Measurements from ENCODE around the gene METAP2.
"Not testable (repeated sequence)": the region's sequence is repeated elsewhere in the genome, so short reads cannot be mapped to it uniquely, and the experiment has no call there.

The METAP2 gene

DNA sequence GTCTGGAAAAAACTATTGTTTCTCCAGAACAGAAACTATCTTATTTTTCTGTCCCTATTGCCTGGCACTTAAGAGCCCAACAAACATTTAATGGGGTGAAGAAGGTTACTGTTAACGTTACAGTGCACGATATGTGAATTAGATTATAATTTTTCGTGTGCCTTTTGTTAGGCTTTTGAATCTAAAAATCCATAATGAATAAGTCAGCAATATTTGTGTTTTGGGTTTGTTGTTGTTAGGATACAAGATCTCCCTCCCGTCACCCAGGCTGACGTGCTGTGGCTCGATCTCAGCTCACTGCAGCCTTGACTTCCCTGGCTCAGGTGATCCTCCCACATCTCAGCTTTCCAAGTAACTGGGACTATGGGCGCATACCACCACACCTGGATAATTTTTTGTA lies 7.9 kb downstream of the METAP2 start:
- Mint-ChIP-seq H3K27me3 (no peaks in the 10 kb centered on the region), H3K4me3 (no peak overlapping the region), H3K36me3 (peaks cover 13% of the 10 kb centered on the region), H3K27ac (no peak overlapping the region), H3K9me3 (ENCODE audit: low read depth) (no peaks in the 10 kb centered on the region), H3K4me1 (ENCODE audit: low read depth) (peaks cover 57% of the 10 kb centered on the region)

DNA sequence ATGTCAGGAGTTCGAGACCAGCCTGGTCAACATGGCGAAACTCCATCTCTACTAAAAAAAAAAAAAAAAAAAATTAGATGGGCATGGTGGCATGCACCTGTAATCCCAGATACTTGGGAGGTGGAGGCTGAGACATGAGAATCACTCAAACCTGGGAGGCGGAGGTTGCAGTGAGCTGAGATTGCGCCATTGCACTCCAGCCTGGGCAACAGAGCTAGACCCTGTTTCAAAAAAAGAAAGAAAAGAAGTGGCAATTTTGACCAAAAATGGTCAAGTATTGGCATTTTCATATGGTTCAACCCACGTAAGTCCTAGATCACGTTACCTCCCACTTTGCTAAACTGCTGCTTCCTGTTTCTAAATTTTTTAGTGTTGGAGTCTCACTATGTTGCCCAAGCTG lies 8.6 kb downstream of the METAP2 start:
- H3K4me1 Mint-ChIP-seq (ENCODE audit: low read depth) = peaks cover 54% of the 10 kb centered on the region
- peaks cover 14% of the 10 kb centered on the region for H3K36me3 Mint-ChIP-seq
- H3K27ac Mint-ChIP-seq = peak overlapping the region; percentile 10
- not testable (repeated sequence) for H3K4me3 Mint-ChIP-seq; H3K27me3 Mint-ChIP-seq; H3K9me3 Mint-ChIP-seq (ENCODE audit: low read depth)

DNA sequence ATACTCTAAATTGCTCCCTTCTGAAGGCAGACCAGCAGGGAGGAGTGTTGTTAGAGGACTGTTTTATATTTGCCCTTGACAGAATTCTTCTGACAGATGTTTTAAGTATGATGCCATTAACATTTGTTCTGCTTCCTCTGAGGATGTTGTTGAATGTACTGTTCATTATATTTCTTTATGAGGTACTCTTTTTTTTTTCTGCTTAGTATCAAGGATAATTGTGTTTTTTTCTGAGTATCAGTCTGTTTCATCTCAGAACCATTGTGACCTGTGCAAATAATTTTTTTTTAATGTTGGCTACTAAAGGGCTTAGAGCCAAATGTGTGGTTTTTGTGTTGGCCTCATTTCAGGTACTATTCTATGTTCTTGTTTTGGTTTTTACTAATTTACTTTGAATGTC lies 10.6 kb downstream of the METAP2 start:
- Mint-ChIP-seq H3K4me3 (no peak overlapping the region), H3K36me3 (peaks cover 6% of the 10 kb centered on the region), H3K27me3 (no peaks in the 10 kb centered on the region), H3K9me3 (ENCODE audit: low read depth) (no peaks in the 10 kb centered on the region), H3K27ac (peak overlapping the region; percentile 50), H3K4me1 (ENCODE audit: low read depth) (peaks cover 35% of the 10 kb centered on the region)

DNA sequence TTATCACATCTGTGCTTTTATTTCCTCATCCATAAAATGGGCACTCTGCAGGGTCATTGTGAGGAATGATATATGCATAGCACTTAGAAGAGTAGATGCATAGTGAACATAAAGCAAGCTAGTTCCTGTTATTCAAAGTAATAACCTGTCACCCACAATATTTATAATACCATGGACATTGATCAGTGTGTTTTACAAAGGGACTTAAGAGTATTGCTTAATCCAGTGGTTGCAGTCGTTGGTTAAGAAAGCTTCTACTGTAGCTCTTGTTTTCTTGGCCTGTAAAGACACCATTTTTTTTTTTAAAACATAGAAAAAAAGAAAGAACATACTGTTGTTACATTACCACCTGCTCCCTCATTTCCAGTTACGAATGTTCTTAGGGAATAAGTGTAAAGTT lies 13.1 kb downstream of the METAP2 start:
- Mint-ChIP-seq H3K27me3 (no peaks in the 10 kb centered on the region), H3K27ac (no peak overlapping the region), H3K36me3 (peaks cover 8% of the 10 kb centered on the region), H3K4me1 (ENCODE audit: low read depth) (peaks cover 12% of the 10 kb centered on the region), H3K9me3 (ENCODE audit: low read depth) (no peaks in the 10 kb centered on the region), H3K4me3 (no peak overlapping the region)

DNA sequence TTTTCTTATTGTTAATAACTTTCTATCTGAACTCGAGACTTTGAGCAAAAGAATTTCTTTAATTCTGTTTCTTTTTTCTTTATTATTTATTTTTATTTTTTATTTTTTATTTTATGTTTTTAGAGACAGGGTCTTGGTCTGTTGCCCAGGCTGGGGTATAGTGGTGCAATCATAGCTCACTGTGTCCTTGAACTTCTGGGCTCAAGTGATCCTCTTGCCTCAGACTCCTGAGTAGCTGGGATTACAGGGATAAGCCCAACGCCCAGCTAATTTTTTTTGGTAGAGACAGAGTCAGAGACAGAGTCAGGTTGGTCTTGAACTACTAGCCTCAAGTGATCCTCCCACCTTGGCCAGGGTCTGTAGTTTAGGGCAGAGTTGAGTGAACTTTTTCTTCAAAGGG lies 18.5 kb downstream of the METAP2 start:
- Mint-ChIP-seq H3K9me3 (ENCODE audit: low read depth) (no peaks in the 10 kb centered on the region), H3K4me3 (no peak overlapping the region), H3K36me3 (peaks cover 18% of the 10 kb centered on the region), H3K27me3 (no peaks in the 10 kb centered on the region), H3K4me1 (ENCODE audit: low read depth) (peaks cover 1% of the 10 kb centered on the region), H3K27ac (no peak overlapping the region)

DNA sequence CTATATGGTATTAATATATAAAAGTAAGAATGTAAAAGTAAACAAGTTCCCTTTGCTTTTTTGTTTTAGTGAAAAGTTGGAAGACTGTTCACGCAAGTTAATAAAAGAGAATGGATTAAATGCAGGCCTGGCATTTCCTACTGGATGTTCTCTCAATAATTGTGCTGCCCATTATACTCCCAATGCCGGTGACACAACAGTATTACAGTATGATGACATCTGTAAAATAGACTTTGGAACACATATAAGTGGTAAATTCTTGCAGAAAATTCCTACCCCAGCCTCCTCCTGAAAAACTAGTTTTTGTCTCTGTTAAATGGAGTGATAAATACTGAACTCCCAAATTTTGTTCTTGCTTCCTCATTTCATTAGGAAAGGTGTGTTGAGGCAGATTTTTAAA lies 20.9 kb downstream of the METAP2 start:
- Mint-ChIP-seq H3K27ac (no peak overlapping the region), H3K36me3 (peaks cover 27% of the 10 kb centered on the region), H3K4me3 (no peak overlapping the region), H3K9me3 (ENCODE audit: low read depth) (no peaks in the 10 kb centered on the region), H3K4me1 (ENCODE audit: low read depth) (peaks cover 8% of the 10 kb centered on the region), H3K27me3 (no peaks in the 10 kb centered on the region)

DNA sequence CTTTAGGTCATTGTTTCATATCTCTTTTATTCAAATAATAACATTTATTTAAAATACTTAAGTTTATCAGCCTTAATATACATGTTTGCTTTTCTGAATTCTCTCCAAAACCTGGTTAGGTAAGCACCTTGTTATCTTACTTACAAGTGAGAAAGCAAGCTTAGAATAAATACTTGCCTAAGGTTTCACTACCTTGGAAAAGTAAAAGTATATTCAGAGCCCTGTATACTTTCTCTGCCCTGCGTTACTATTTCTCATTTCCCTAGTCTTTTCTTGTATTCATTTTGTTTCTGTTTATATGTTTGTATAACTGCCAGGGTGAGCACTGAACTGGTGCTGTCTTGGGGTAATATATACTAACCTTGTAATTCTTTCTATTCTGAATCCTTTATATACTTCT lies 21.5 kb downstream of the METAP2 start:
- Mint-ChIP-seq H3K4me1 (ENCODE audit: low read depth) (peaks cover 12% of the 10 kb centered on the region), H3K9me3 (ENCODE audit: low read depth) (no peaks in the 10 kb centered on the region), H3K36me3 (peaks cover 32% of the 10 kb centered on the region), H3K4me3 (no peak overlapping the region), H3K27me3 (no peaks in the 10 kb centered on the region), H3K27ac (no peak overlapping the region)

DNA sequence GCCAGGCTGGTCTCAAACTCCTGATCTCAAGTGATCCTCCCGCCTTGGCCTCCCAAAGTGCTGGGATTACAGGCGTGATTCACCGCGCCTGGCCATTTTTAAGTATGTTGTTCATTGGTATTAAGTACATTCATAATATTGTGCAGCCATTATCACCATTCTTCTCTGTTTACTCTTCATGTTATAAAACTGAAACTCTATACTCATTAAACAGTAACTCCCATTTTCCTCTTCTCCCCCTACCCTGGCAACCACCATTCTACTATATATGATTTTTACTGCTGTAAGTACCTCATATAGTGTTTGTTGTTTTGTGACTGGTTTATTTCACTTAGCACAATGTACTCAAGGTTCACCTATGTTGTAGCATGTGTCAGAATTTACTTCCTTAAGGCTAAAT lies 23.1 kb downstream of the METAP2 start:
- H3K36me3 Mint-ChIP-seq = peaks cover 30% of the 10 kb centered on the region
- no peak overlapping the region for H3K27ac Mint-ChIP-seq
- no peaks in the 10 kb centered on the region for H3K27me3 Mint-ChIP-seq
- peaks cover 12% of the 10 kb centered on the region for H3K4me1 Mint-ChIP-seq (ENCODE audit: low read depth)
- H3K9me3 Mint-ChIP-seq (ENCODE audit: low read depth) = no peaks in the 10 kb centered on the region
- no peak overlapping the region for H3K4me3 Mint-ChIP-seq

DNA sequence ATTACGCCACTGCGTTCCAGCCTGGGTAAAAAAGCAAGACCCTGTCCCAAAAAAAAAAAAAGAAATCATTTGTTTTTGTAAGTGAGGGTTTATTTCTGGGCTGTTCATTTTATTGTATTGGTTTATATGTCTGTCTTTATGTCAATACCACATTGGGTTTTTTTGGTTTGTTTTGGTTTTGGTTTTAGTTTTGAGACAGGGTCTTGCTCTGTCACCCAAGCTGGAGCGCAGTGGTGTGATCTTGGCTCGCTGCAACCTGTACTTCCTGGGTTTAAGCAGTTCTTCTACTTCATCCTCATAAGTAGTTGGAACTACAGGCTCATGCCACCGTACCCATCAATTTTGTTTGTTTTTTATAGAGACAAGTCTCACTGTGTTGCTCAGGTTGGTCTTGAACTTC lies 25.0 kb downstream of the METAP2 start:
- Mint-ChIP-seq H3K4me3 (no peak overlapping the region), H3K36me3 (peaks cover 32% of the 10 kb centered on the region), H3K4me1 (ENCODE audit: low read depth) (peaks cover 22% of the 10 kb centered on the region), H3K9me3 (ENCODE audit: low read depth) (no peaks in the 10 kb centered on the region), H3K27me3 (no peaks in the 10 kb centered on the region), H3K27ac (no peak overlapping the region)

DNA sequence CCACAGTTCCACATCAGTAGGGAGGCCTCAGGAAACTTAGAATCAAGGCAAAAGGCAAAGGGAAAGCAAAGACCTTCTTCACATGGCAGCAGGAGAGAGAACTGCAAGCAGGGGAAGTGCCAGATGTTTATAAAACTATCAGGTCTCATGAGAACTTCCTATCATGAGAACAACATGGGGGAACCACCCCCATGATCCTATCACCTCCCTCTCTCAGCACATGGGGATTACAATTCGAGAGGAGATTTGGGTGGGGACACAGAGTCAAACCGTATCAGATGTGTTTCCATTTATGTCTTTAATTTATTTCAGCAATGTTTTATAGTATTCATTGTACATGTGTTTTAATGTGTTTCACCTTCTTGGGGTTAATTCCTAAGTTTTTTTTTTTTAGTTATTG lies 25.8 kb downstream of the METAP2 start:
- H3K36me3 Mint-ChIP-seq = peaks cover 31% of the 10 kb centered on the region
- H3K9me3 Mint-ChIP-seq (ENCODE audit: low read depth) = no peaks in the 10 kb centered on the region
- no peaks in the 10 kb centered on the region for H3K27me3 Mint-ChIP-seq
- H3K4me1 Mint-ChIP-seq (ENCODE audit: low read depth) = peaks cover 23% of the 10 kb centered on the region
- H3K27ac Mint-ChIP-seq = peak overlapping the region; percentile 19
- no peak overlapping the region for H3K4me3 Mint-ChIP-seq

DNA sequence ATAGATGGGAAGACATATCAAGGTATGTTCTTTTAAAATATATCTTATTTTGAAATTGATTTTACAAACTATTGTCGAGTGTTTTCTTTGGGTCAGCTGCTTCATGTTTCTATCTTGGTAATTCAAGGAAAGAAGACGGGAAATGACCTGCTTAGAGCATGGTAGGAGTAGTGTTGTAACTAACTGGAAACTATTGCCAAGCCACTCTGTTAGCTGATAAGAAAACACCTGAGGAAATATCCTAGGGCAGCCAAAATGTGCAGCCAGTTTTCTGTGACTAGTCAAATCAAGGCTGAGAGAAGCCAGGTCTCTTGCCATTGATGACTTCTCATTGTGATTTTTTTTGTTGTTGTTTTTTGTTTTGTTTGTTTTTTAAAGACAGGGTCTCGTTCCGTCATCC lies 30.2 kb downstream of the METAP2 start:
- Mint-ChIP-seq H3K4me1 (ENCODE audit: low read depth) (peaks cover 22% of the 10 kb centered on the region), H3K4me3 (no peak overlapping the region), H3K27ac (no peak overlapping the region), H3K36me3 (peaks cover 22% of the 10 kb centered on the region), H3K9me3 (ENCODE audit: low read depth) (no peaks in the 10 kb centered on the region), H3K27me3 (no peaks in the 10 kb centered on the region)

DNA sequence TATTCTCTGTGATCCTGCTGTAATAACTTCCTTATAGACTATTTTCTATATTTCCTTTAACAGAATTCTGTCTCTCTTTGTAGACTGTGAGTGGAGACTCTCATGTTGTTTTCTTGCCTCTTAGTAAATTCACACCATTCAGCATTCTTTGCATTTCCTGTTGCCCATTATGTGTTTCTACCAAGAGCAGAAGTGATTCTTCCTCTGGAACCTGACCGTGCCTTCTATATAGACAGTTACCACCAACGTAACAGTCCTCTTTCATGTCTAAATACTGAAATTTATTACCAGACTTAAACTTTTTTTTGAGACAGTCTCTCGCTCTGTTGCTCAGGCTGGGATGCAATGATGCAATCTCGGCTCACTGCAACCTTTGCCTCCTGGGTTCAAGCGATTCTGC lies 31.1 kb downstream of the METAP2 start:
- peak overlapping the region; percentile 64 for H3K27ac Mint-ChIP-seq
- H3K4me3 Mint-ChIP-seq = no peak overlapping the region
- H3K4me1 Mint-ChIP-seq (ENCODE audit: low read depth) = peaks cover 26% of the 10 kb centered on the region
- no peaks in the 10 kb centered on the region for H3K9me3 Mint-ChIP-seq (ENCODE audit: low read depth)
- H3K27me3 Mint-ChIP-seq = no peaks in the 10 kb centered on the region
- peaks cover 15% of the 10 kb centered on the region for H3K36me3 Mint-ChIP-seq

DNA sequence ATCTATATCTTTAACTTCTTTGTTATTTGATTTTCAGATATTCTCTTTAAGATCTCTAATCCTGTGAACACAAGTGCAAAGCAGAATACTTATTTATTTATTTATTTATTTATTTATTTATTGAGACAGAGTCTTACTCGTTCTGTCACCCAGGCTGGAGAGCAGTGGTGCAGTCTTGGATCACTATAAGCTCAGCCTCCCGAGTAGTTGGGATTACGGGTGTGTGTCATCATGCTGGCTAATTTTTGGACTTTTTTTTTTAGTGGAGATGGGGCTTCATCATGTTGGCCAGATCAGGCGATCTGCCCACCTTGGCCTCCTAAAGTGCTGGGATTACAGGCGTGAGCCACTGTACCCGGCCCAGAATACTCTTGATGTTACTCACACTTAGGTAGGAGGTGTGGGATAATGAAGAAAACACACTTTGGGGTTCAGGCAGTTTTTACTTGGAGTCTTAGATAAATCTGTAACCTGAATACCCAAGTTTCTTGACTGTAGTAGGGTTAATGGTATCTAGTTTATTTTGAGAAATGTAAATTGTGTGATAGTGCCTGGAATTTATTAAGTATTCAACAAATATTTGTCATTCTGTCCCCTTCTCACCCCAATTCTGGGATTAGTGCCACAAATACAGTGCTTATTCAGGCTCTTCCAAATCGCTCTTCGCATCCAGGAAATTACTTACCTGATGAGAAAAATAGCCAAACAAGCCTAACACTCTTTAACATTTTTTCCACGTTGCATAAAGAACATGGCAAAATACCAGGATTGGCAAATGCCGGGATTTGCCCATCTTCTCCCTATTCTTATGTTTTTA lies 33.0 kb downstream of the METAP2 start:
- Mint-ChIP-seq H3K4me3 (no peak overlapping the region), H3K4me1 (ENCODE audit: low read depth) (peaks cover 22% of the 10 kb centered on the region), H3K27me3 (no peaks in the 10 kb centered on the region), H3K36me3 (peaks cover 10% of the 10 kb centered on the region), H3K9me3 (ENCODE audit: low read depth) (no peaks in the 10 kb centered on the region), H3K27ac (no peak overlapping the region)

DNA sequence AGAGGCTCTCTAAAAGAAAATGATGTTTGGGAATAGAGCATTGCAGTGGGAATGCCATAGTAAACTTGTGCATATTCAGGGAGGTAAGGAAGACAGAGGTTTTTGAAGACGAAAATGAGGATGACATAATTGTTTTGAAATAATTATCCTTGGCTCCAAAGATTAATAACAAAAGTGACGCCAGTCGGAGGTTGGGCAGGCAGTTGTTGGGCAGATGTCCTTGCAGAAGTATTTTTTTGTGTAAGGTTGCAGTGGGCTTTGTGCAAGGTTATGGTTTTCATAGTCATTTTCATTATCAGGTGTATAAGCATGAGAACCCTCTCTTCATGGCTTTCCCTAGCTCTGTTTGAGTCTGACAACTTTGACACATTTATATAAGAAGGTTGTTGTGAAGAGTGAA lies 35.3 kb downstream of the METAP2 start:
- H3K4me3 Mint-ChIP-seq = no peak overlapping the region
- H3K9me3 Mint-ChIP-seq (ENCODE audit: low read depth) = no peaks in the 10 kb centered on the region
- no peaks in the 10 kb centered on the region for H3K27me3 Mint-ChIP-seq
- H3K36me3 Mint-ChIP-seq = peaks cover 10% of the 10 kb centered on the region
- no peak overlapping the region for H3K27ac Mint-ChIP-seq
- peaks cover 12% of the 10 kb centered on the region for H3K4me1 Mint-ChIP-seq (ENCODE audit: low read depth)

DNA sequence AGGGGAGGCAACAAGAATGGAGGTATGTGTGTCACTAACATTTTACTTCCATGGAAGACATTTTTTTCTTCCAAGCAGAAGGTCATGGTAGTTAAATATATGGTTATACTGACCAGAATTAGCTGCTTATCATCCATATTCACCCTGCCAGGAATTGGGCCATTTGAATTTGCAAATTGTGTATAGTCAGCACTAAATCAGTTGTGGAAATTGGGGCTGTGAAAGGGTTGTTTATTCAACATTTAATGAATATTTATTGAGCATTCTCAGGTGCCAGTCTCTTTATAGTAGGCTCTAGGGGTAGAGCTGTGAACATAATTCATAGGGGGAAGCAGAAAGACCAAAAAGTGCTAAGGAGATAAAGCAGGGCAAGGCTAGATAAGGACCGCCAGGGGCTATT lies 38.0 kb downstream of the METAP2 start:
- peaks cover 14% of the 10 kb centered on the region for H3K4me1 Mint-ChIP-seq (ENCODE audit: low read depth)
- H3K9me3 Mint-ChIP-seq (ENCODE audit: low read depth) = no peaks in the 10 kb centered on the region
- no peaks in the 10 kb centered on the region for H3K27me3 Mint-ChIP-seq
- peaks cover 12% of the 10 kb centered on the region for H3K36me3 Mint-ChIP-seq
- no peak overlapping the region for H3K27ac Mint-ChIP-seq
- H3K4me3 Mint-ChIP-seq = no peak overlapping the region

DNA sequence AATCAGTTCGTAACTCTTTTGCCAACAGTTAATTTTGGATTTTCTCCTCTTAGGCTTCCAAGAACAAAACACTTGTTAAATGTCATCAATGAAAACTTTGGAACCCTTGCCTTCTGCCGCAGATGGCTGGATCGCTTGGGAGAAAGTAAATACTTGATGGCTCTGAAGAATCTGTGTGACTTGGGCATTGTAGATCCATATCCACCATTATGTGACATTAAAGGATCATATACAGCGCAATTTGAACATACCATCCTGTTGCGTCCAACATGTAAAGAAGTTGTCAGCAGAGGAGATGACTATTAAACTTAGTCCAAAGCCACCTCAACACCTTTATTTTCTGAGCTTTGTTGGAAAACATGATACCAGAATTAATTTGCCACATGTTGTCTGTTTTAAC lies 39.6 kb downstream of the METAP2 start:
- no peak overlapping the region for H3K27ac Mint-ChIP-seq
- H3K4me1 Mint-ChIP-seq (ENCODE audit: low read depth) = peaks cover 12% of the 10 kb centered on the region
- no peaks in the 10 kb centered on the region for H3K9me3 Mint-ChIP-seq (ENCODE audit: low read depth)
- peaks cover 15% of the 10 kb centered on the region for H3K36me3 Mint-ChIP-seq
- no peak overlapping the region for H3K4me3 Mint-ChIP-seq
- H3K27me3 Mint-ChIP-seq = no peaks in the 10 kb centered on the region

All from activated naive CD8-positive, alpha-beta T cell (primary cell).